WTC11 (cell line): ENCODE results near the gene SRSF1. TPM values are rescaled to one million over a fixed set of nuclear protein-coding genes. Genes with fewer than 3 reads are reported as not detected.

ENCODE experiments used
- ATAC-seq: fragments of 200-7000 bp; cut with Tn5 transposase; 2 replicates; pipeline ENCODE4 v1.10.0; 2021; ENCODE audit warnings: mild to moderate bottlenecking, moderate library complexity
- CTCF ChIA-PET: fragments of 300-600 bp; sonication (Branson Sonifier 250); formaldehyde crosslinking; loops from one replicate; lab custom pipeline; 2021; ENCODE audit warnings: antibody characterized with exemption; lab: Charles Lee
- POLR2A ChIA-PET: fragments of 350-600 bp; sonication (Branson Sonifier 250); formaldehyde crosslinking; loops from one replicate; lab custom pipeline; 2021; ENCODE audit warnings: antibody characterized with exemption; lab: Charles Lee
- DNase-seq: peaks from one replicate; pipeline ENCODE4 v3.0.0; 2021; ENCODE audit warnings: low spot score
- H3K27ac Mint-ChIP-seq: 2 replicates; pipeline ENCODE4 v1.8.0; 2021; ENCODE audit warnings: mixed read lengths
- H3K27me3 Mint-ChIP-seq: 2 replicates; pipeline ENCODE4 v1.8.0; 2021; ENCODE audit warnings: low read depth, mild to moderate bottlenecking, moderate library complexity, mixed read lengths
- H3K36me3 Mint-ChIP-seq: 2 replicates; pipeline ENCODE4 v1.8.0; 2021; ENCODE audit warnings: mixed read lengths
- H3K4me1 Mint-ChIP-seq: 2 replicates; pipeline ENCODE4 v1.8.0; 2022; ENCODE audit warnings: mixed read lengths
- H3K4me3 Mint-ChIP-seq: 2 replicates; pipeline ENCODE4 v1.8.0; 2021; ENCODE audit warnings: mild to moderate bottlenecking, moderate library complexity, mixed read lengths
- H3K9me3 Mint-ChIP-seq: 2 replicates; pipeline ENCODE4 v1.8.0; 2021; ENCODE audit warnings: mixed read lengths
- ELF4 ChIP-seq: sonication (generic); formaldehyde crosslinking; IDR thresholded peaks from 2 replicates; pipeline ENCODE4 v1.8.1; 2022; ENCODE audit warnings: low read depth, mild to moderate bottlenecking, moderate library complexity, missing genetic modification reagents
- MXD4 ChIP-seq: fragments of 250-450 bp; sonication (Bioruptor Pico); IDR thresholded peaks from 2 replicates; pipeline ENCODE4 v1.8.0; 2021; ENCODE audit warnings: mild to moderate bottlenecking, moderate library complexity, borderline replicate concordance
- MYBL2 ChIP-seq: sonication (generic); formaldehyde crosslinking; IDR thresholded peaks from 2 replicates; pipeline ENCODE4 v1.8.1; 2023; ENCODE audit warnings: mild to moderate bottlenecking, moderate library complexity, missing genetic modification reagents
- NFE2L1 ChIP-seq: sonication (generic); formaldehyde crosslinking; IDR thresholded peaks from 2 replicates; pipeline ENCODE4 v1.8.1; 2023; ENCODE audit warnings: missing genetic modification reagents
- NR1H2 ChIP-seq: sonication (generic); formaldehyde crosslinking; IDR thresholded peaks from 2 replicates; pipeline ENCODE4 v1.9.0; 2021; ENCODE audit warnings: mild to moderate bottlenecking, moderate library complexity, missing genetic modification reagents
- PRRX2 ChIP-seq: fragments of 250-450 bp; sonication (Bioruptor Pico); IDR thresholded peaks from 2 replicates; pipeline ENCODE4 v1.8.0; 2021; ENCODE audit warnings: mild to moderate bottlenecking
- RELA ChIP-seq: sonication (generic); formaldehyde crosslinking; IDR thresholded peaks from 2 replicates; pipeline ENCODE4 v1.8.1; 2022; ENCODE audit warnings: missing genetic modification reagents, mild to moderate bottlenecking, borderline replicate concordance
- RORB ChIP-seq: fragments of 250-450 bp; sonication (Bioruptor Pico); IDR thresholded peaks from 2 replicates; pipeline ENCODE4 v1.9.0; 2021; ENCODE audit warnings: mild to moderate bottlenecking
- SMAD3 ChIP-seq: sonication (generic); formaldehyde crosslinking; IDR thresholded peaks from 2 replicates; pipeline ENCODE4 v1.8.0; 2022; ENCODE audit warnings: missing genetic modification reagents, mild to moderate bottlenecking, borderline replicate concordance
- STAT6 ChIP-seq: sonication (generic); formaldehyde crosslinking; conservative IDR thresholded peaks from 2 replicates; pipeline ENCODE4 v1.8.1; 2023; ENCODE audit warnings: mild to moderate bottlenecking, low read depth, missing genetic modification reagents, moderate library complexity
- TEAD1 ChIP-seq: sonication (generic); formaldehyde crosslinking; IDR thresholded peaks from 2 replicates; pipeline ENCODE4 v1.8.0; 2022; ENCODE audit warnings: mild to moderate bottlenecking, missing genetic modification reagents
- ZMAT4 ChIP-seq: fragments of 250-450 bp; sonication (Bioruptor Pico); IDR thresholded peaks from 2 replicates; pipeline ENCODE4 v1.9.0; 2021; ENCODE audit warnings: mild to moderate bottlenecking
- ZNF138 ChIP-seq: sonication (generic); formaldehyde crosslinking; conservative IDR thresholded peaks from 2 replicates; pipeline ENCODE4 v1.8.1; 2022; ENCODE audit warnings: mild to moderate bottlenecking, moderate library complexity, missing genetic modification reagents
- ZNF423 ChIP-seq: fragments of 250-450 bp; sonication (Bioruptor Pico); IDR thresholded peaks from 2 replicates; pipeline ENCODE4 v2.1.2; 2022; ENCODE audit warnings: mild to moderate bottlenecking, moderate library complexity
- ZNF425 ChIP-seq: fragments of 250-450 bp; sonication (Bioruptor Pico); conservative IDR thresholded peaks from 2 replicates; pipeline ENCODE4 v1.9.0; 2021; ENCODE audit warnings: mild to moderate bottlenecking
- total RNA-seq: library from RNA; stranded (reverse); gene quantifications from 3 replicates; pipeline ENCODE4 v1.2.3, GENCODE V29; 2021
- TF ChIP-seq, protein P1 (sequence below): fragments of 250-450 bp; sonication (Bioruptor Pico); IDR thresholded peaks from 2 replicates; pipeline ENCODE4 v2.1.2; 2022; ENCODE audit warnings: mild to moderate bottlenecking, moderate library complexity
- TF ChIP-seq, protein P2 (sequence below): sonication (generic); formaldehyde crosslinking; IDR thresholded peaks from 2 replicates; pipeline ENCODE4 v1.8.1; 2022; ENCODE audit warnings: low read depth, mild to moderate bottlenecking, moderate library complexity, missing genetic modification reagents, borderline replicate concordance
- TF ChIP-seq, protein P3 (sequence below): sonication (generic); formaldehyde crosslinking; IDR thresholded peaks from 2 replicates; pipeline ENCODE4 v1.8.0; 2023; ENCODE audit warnings: mild to moderate bottlenecking, missing genetic modification reagents
- TF ChIP-seq, protein P4 (sequence below): sonication (generic); formaldehyde crosslinking; IDR thresholded peaks from 2 replicates; pipeline ENCODE4 v1.8.0; 2022; ENCODE audit warnings: missing genetic modification reagents

Gene SRSF1
- total RNA-seq, 1 experiment from 2014 or later = 387 TPM

DNA sequence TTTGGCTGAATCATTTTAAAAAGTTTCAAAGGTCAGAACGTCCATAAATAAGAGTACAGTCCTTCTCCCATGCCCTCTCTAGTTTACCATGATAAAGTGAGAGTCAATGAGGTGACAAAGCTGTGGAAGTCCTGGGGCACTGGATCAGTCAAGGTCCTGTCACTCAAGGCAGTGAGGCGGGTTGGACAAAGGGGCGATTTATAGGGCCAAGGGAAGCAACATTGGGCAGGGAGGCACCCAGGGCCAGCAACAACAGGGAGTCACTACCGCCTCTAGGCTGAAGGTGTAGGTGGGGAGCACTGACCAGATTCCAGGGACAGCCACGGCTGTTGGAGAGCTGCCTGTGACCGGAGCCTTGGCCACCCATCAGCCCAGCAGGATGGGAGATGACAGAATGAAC lies 47.6 kb upstream of the SRSF1 start:
- H3K27me3 Mint-ChIP-seq = no peaks in the 10 kb centered on the region; the same call in 1 of the 2 replicates
- ATAC-seq = no peak
- no peaks in the 10 kb centered on the region for H3K9me3 Mint-ChIP-seq
- peaks cover 5% of the 10 kb centered on the region for H3K4me1 Mint-ChIP-seq
- POLR2A ChIA-PET = no interaction called here
- no peak for TF ChIP-seq NFE2L1 (CRISPR knock-in tag)
- TF ChIP-seq PRRX2 (CRISPR knock-in tag) = no peak
- TF ChIP-seq STAT6 (CRISPR knock-in tag) = no peak
- TF ChIP-seq TEAD1 (CRISPR knock-in tag) = no peak
- TF ChIP-seq, protein P1, sequence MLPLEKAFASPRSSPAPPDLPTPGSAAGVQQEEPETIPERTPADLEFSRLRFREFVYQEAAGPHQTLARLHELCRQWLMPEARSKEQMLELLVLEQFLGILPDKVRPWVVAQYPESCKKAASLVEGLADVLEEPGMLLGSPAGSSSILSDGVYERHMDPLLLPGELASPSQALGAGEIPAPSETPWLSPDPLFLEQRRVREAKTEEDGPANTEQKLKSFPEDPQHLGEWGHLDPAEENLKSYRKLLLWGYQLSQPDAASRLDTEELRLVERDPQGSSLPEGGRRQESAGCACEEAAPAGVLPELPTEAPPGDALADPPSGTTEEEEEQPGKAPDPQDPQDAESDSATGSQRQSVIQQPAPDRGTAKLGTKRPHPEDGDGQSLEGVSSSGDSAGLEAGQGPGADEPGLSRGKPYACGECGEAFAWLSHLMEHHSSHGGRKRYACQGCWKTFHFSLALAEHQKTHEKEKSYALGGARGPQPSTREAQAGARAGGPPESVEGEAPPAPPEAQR = no peak
- TF ChIP-seq NR1H2 = no peak
- no peak for TF ChIP-seq ZMAT4 (CRISPR knock-in tag)
- TF ChIP-seq, protein P2, sequence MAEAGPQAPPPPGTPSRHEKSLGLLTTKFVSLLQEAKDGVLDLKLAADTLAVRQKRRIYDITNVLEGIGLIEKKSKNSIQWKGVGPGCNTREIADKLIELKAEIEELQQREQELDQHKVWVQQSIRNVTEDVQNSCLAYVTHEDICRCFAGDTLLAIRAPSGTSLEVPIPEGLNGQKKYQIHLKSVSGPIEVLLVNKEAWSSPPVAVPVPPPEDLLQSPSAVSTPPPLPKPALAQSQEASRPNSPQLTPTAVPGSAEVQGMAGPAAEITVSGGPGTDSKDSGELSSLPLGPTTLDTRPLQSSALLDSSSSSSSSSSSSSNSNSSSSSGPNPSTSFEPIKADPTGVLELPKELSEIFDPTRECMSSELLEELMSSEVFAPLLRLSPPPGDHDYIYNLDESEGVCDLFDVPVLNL (CRISPR knock-in tag) = no peak
- no peak for TF ChIP-seq RELA
- TF ChIP-seq, protein P3, sequence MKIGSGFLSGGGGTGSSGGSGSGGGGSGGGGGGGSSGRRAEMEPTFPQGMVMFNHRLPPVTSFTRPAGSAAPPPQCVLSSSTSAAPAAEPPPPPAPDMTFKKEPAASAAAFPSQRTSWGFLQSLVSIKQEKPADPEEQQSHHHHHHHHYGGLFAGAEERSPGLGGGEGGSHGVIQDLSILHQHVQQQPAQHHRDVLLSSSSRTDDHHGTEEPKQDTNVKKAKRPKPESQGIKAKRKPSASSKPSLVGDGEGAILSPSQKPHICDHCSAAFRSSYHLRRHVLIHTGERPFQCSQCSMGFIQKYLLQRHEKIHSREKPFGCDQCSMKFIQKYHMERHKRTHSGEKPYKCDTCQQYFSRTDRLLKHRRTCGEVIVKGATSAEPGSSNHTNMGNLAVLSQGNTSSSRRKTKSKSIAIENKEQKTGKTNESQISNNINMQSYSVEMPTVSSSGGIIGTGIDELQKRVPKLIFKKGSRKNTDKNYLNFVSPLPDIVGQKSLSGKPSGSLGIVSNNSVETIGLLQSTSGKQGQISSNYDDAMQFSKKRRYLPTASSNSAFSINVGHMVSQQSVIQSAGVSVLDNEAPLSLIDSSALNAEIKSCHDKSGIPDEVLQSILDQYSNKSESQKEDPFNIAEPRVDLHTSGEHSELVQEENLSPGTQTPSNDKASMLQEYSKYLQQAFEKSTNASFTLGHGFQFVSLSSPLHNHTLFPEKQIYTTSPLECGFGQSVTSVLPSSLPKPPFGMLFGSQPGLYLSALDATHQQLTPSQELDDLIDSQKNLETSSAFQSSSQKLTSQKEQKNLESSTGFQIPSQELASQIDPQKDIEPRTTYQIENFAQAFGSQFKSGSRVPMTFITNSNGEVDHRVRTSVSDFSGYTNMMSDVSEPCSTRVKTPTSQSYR = no peak
- TF ChIP-seq, protein P4, sequence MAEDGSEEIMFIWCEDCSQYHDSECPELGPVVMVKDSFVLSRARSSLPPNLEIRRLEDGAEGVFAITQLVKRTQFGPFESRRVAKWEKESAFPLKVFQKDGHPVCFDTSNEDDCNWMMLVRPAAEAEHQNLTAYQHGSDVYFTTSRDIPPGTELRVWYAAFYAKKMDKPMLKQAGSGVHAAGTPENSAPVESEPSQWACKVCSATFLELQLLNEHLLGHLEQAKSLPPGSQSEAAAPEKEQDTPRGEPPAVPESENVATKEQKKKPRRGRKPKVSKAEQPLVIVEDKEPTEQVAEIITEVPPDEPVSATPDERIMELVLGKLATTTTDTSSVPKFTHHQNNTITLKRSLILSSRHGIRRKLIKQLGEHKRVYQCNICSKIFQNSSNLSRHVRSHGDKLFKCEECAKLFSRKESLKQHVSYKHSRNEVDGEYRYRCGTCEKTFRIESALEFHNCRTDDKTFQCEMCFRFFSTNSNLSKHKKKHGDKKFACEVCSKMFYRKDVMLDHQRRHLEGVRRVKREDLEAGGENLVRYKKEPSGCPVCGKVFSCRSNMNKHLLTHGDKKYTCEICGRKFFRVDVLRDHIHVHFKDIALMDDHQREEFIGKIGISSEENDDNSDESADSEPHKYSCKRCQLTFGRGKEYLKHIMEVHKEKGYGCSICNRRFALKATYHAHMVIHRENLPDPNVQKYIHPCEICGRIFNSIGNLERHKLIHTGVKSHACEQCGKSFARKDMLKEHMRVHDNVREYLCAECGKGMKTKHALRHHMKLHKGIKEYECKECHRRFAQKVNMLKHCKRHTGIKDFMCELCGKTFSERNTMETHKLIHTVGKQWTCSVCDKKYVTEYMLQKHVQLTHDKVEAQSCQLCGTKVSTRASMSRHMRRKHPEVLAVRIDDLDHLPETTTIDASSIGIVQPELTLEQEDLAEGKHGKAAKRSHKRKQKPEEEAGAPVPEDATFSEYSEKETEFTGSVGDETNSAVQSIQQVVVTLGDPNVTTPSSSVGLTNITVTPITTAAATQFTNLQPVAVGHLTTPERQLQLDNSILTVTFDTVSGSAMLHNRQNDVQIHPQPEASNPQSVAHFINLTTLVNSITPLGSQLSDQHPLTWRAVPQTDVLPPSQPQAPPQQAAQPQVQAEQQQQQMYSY (CRISPR knock-in tag) = no peak
- TF ChIP-seq, all 79 proteins: peak for 0
- Mint-ChIP-seq H3K36me3 (no peaks in the 10 kb centered on the region), H3K27ac (no peak overlapping the region), H3K4me3 (no peak overlapping the region)
- CTCF ChIA-PET = no interaction called here
- no peak for DNase-seq

DNA sequence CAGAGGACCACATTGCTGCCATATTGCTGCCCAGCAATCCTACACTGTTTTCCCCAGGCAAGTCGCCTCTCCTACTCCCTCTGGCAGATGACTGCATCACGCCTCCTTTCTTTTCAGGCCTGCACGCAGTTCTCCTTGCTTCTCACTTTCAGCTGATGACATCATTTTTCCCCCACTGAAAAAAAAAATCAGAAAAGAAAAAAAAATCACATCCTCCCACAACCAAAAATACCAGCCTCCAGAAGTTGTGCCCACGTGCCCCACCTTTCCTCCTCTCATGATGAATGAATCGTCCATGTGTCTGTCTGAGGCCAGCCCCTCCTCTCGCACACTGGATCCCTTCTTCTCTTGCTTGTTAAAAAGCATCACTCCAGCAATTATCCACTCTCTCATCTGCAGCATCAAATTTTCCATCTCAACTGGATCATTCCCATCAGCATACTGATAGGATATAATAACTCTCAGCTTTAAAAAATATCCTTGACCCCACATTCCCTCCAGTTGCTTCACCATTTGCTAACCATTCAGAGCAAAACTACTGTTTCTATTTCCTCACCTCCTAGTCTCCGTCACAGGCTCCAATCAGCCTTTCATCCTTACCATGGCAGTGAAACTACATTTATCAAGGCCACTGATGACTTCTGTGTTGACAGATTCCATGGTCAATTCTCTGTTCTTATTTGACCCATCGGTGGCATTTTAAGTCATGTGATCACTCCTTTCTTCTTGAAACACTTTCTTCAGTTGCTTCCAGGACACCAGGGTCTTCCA lies 46.1 kb upstream of the SRSF1 start:
- DNase-seq (no peak), ATAC-seq (no peak)
- H3K9me3 Mint-ChIP-seq = no peaks in the 10 kb centered on the region
- H3K36me3 Mint-ChIP-seq = no peaks in the 10 kb centered on the region
- POLR2A ChIA-PET = no interaction called here
- H3K4me3 Mint-ChIP-seq = no peak overlapping the region
- H3K4me1 Mint-ChIP-seq = no peaks in the 10 kb centered on the region
- H3K27me3 Mint-ChIP-seq = no peaks in the 10 kb centered on the region
- CTCF ChIA-PET = no interaction called here
- no peak overlapping the region for H3K27ac Mint-ChIP-seq
- TF ChIP-seq RORB (CRISPR knock-in tag) (no peak), MYBL2 (CRISPR knock-in tag) (no peak), ZNF425 (no peak), MXD4 (CRISPR knock-in tag) (no peak), RELA (no peak), SMAD3 (CRISPR knock-in tag) (no peak), ZNF423 (CRISPR knock-in tag) (no peak), ELF4 (CRISPR knock-in tag) (no peak), ZNF138 (CRISPR knock-in tag) (no peak)
